ENCODE results near the gene KCNN3. TPM values are rescaled to one million over a fixed set of nuclear protein-coding genes. Genes with fewer than 3 reads are reported as not detected.

KCNN3 gene
- total and polyA plus RNA-seq, 2 of the 13 experiments (the other 11 are each of a cell fraction or from before 2014, with no cell fraction given) = not detected

- no peak for TF ChIP-seq PAXIP1 (CRISPR knock-in tag; conservative IDR thresholded peaks at IDR 0.05)
- TF ChIP-seq SRSF4 (IDR thresholded peaks at IDR 0.05; ENCODE audit: low read depth, low read length, poor library complexity, severe bottlenecking) = no peak
- TF ChIP-seq ZNF329 (CRISPR knock-in tag; IDR thresholded peaks at IDR 0.05; ENCODE audit: low read depth) = no peak
- no peak for TF ChIP-seq ZBTB46 (CRISPR knock-in tag; IDR thresholded peaks at IDR 0.05; ENCODE audit: borderline replicate concordance)
- TF ChIP-seq ZNF7 (CRISPR knock-in tag; IDR thresholded peaks at IDR 0.05) = no peak
- no peak for TF ChIP-seq MAF1 (CRISPR knock-in tag; IDR thresholded peaks at IDR 0.05; ENCODE audit: borderline replicate concordance)
- TF ChIP-seq ZBTB1 (CRISPR knock-in tag; IDR thresholded peaks at IDR 0.05; ENCODE audit: borderline replicate concordance) = no peak
These were observed 53.1 kb downstream of the KCNN3 start (continued) for GRCh38 chr1:154816937-154817336.

GRCh38 chr1:154816369-154816768 lies 53.7 kb downstream of the KCNN3 start:
- FAIRE-seq (no peak), DNase-seq (ENCODE audit: low spot score) (no peak), ATAC-seq (no peak)
- H4K20me1 ChIP-seq (ENCODE audit: insufficient read depth, low read length) = no peaks in the 10 kb centered on the region
- H3K4me1 ChIP-seq (ENCODE audit: insufficient read depth, low read length) = peaks cover 9% of the 10 kb centered on the region
- in situ Hi-C loops (cut with HindIII; ENCODE audit: extremely low pct_ligation_motif_present, low pct_unique_long_range_greater_than_20kb) = no loop called here
- no peaks in the 10 kb centered on the region for H3K9me3 ChIP-seq (ENCODE audit: low read length)
- H2AFZ ChIP-seq (ENCODE audit: low read length) = no peak overlapping the region
- CTCF ChIA-PET (ENCODE audit: low intra/inter-chr PET ratio, low total read pairs) = no interaction called here
- POLR2A ChIA-PET = no interaction called here
- 0% methylated on average over 6 of the region's 6 CpGs for WGBS (ENCODE audit: low lambda C conversion rate)
- H3K79me2 ChIP-seq (ENCODE audit: insufficient read depth, low read length) = no peaks in the 10 kb centered on the region
- no peak overlapping the region for H3K4me3 ChIP-seq (replicated peaks in 1 of 3; ENCODE audit: insufficient read depth in 1 of 3, low read depth in 2 of 3, low read length in 3 of 3)
- no peaks in the 10 kb centered on the region for H3K36me3 ChIP-seq (replicated peaks in 1 of 2; ENCODE audit: control insufficient read depth in 1 of 2, insufficient read depth in 2 of 2, low read length in 2 of 2)
- H3K4me2 ChIP-seq (ENCODE audit: low read depth, low read length) = no peak overlapping the region
- H3K27ac ChIP-seq (ENCODE audit: extremely low read length, insufficient read depth, low read length) = no peak overlapping the region
- BruUV-seq (replicated peaks) = no TSS peak
- peaks cover 3 to 55% of the 10 kb centered on the region in 2 experiments; a peak in 4 of 5 replicates for H3K27me3 ChIP-seq (ENCODE audit: control insufficient read depth in 1 of 2, insufficient read depth in 2 of 2, low read length in 2 of 2)
- no peak overlapping the region for H3K9ac ChIP-seq (ENCODE audit: insufficient read depth, low read depth, low read length)
- intact Hi-C loops (cut with micrococcal nuclease; ENCODE audit: unreplicated experiment) = no loop called here
- TF ChIP-seq MXI1 (IDR thresholded peaks at IDR 0.05; ENCODE audit: borderline replicate concordance, low read depth, low read length) = no peak
- no peak for TF ChIP-seq RBFOX2 (IDR thresholded peaks at IDR 0.05; ENCODE audit: low read depth, low read length)
- no peak for TF ChIP-seq KMT2B (CRISPR knock-in tag; IDR thresholded peaks at IDR 0.05)
- TF ChIP-seq IKZF5 (CRISPR knock-in tag; IDR thresholded peaks at IDR 0.05) = no peak
- no peak for TF ChIP-seq IKZF1 (IDR thresholded peaks at IDR 0.05)
- no peak for TF ChIP-seq NFE2L1 (CRISPR knock-in tag; IDR thresholded peaks at IDR 0.05; ENCODE audit: borderline replicate concordance)
- TF ChIP-seq ZNF615 (CRISPR knock-in tag; IDR thresholded peaks at IDR 0.05; ENCODE audit: borderline replicate concordance) = no peak
- TF ChIP-seq MNT (IDR thresholded peaks at IDR 0.05) = no peak
- no peak for TF ChIP-seq CENPBD1 (CRISPR knock-in tag; IDR thresholded peaks at IDR 0.05; ENCODE audit: borderline replicate concordance, low read depth)

Data from HepG2 (cell line).